GM21390 (cell line): ENCODE results near the gene BRSK1.

Source experiments
- ATAC-seq: cut with Tn5 transposase; IDR thresholded peaks from one replicate; pipeline ENCODE4 v1.9.1; 2021; ENCODE audit not compliant: unreplicated experiment

The BRSK1 gene

DNA sequence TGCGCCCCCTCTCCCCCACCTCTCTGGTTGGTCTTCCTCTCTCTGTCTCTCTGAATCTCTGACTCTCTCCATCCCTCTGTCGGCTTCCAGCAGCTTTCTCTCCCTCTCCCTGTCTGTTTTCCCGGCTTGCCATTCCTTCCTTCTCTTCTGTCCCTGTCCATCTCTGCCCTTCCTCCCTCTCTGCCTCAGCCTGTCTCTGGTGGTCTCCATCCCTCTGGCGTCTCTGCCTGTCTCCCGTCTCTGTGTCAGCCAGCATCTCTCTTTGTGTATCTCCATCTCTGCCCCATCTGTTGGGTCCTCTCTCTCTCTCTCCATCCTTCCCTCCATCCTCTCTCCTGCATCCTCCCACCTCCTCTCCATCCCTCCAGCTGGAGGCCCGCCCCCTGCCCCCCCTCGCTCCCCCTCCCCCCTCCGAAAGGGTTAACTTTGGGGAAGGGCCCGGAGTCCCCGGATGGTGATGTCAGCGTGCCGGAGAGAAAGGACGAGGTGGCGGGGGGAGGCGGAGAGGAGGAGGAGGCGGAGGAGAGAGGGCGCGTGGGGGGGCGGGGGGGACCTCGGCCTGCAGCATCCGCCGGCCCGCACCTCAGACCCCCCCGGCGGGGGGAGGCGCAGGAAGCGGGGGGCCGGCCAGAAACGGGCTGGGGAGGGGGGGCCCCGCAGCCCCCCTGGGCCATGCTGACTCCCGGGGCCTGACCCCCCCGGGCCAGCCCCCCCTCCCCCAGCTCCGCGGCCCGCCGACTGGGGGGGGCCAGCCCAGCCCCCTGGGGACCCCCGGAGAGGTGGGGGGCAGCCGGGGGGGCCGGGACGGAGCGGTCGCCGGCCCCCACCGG, at the start of gene BRSK1:
BRSK1 (plus strand) TSS at position 450 of the 830 bp plus-strand sequence. CDS start 446 bp downstream, outside the sequence.
- no peak for ATAC-seq

- ATAC-seq = no peak
These were observed 45.8 kb upstream of the BRSK1 start for GRCh38 chr19:55238030-55238429.

GRCh38 chr19:55239004-55239403, 44.8 kb upstream of the BRSK1 start:
- no peak for ATAC-seq

- no peak for ATAC-seq
These were observed 43.1 kb upstream of the BRSK1 start for GRCh38 chr19:55240713-55241020.

- ATAC-seq = no peak
These were observed 42.5 kb upstream of the BRSK1 start for GRCh38 chr19:55241143-55241934.

DNA sequence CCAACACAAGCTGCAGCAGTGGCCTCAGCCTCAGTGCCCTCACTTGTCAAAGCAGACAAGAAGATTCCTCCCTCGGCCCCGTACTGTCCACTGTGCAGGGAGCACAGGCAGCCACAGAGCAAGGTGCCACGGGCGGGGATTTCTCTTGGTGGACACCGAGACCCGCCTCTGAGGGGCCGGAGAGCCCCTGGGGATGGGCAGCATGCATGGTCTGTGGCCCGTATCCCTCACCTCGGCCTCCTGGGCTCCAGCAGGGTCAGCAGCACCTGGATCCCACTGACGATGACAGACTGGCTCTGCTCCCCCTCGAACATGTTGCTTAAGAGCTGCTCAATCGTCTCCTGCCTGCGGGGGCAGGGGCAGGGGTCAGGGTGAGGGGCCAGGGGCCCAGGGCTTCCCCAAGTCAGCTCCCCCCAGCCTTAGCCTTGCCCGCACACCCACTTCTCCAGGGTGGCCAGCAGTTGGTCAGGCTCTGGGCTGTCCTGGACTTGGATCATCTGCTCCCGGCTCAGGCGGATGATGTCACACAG, 41.8 kb upstream of the BRSK1 start:
- ATAC-seq = no peak

DNA sequence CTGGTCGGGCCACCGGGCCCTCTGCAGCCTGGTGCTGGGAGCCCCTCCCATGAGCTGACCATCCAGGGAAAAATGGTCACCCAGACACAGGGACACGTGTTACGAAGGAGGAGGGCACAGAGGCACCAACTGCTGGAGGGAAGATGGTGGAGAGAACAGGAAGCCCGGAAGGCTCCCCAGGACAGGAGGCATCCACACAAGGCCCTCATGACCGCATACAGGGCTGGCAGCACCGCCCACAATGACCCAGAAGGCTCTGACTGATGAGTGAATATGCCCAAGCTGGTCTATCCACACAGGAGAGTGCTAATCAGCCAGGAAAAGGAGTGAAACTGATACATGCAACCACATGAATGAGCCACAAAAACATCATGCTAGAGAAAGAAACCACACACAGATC, 41.3 kb upstream of the BRSK1 start:
- ATAC-seq = no peak

DNA sequence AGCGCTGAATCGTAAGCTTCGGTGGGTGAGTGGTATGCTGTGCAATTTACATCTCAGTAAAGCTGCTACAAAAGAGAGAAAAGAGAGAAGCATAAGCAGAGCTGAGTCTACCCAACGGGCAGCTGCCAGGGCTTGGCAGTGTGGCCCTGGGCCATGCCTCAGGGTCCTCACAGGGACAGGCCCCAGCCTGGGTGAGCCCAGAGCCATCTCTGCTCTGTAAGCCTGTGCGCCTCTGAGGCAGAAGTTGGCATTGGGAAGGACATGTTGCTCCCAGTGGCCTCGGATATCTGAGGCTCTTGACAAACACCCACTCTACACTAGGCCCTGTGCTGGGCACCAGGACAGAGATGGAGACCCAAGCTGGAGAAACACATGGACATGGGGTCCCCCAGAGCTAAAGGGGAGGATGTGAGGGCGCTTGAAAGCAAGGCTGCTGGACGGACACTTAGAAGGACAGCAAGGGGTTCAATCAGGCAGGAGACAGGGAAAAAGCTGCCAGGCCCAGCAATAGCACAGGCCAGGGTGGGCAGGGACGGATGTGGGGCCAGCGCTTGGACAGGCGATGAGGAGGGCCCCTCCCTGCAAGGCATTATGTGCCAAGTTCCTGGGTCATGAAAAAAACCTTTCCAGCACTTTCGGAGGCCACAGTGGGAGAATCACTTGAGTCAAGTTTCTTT, 39.7 kb upstream of the BRSK1 start:
- no peak for ATAC-seq

DNA sequence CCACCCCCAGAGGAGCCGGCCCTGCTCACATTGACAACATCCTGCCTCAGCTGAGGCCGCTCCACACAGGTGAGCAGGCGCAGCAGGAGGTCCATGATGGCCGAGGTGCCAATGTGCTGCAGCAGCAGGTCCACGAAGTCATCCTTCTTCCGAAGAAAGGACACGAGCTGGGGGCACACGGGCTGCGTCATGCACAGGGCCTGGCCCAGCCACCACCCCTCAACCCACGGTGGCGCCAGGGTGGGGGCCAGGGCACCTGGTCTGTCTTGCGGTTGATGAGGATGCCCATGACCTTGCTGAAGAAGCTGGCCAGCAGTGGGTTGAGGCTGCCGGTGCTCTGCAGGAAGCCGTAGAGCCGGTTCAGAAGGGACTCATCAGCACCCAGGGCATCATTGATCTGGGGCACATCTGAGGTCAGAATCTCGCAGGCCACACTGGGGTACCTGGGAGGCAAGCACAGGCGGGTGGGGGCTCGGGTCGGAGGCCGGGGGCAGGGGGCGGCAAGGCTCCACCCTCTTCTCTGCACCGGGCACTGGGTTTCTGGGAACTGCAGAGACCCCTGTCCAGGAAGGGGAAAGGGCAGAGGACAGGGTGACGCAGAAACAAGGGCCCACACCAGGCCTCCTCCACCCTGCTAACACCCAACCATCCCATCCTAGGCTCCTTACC, 38.4 kb upstream of the BRSK1 start:
- no peak for ATAC-seq

GRCh38 chr19:55246462-55247451, 37.0 kb upstream of the BRSK1 start:
- ATAC-seq = no peak

DNA sequence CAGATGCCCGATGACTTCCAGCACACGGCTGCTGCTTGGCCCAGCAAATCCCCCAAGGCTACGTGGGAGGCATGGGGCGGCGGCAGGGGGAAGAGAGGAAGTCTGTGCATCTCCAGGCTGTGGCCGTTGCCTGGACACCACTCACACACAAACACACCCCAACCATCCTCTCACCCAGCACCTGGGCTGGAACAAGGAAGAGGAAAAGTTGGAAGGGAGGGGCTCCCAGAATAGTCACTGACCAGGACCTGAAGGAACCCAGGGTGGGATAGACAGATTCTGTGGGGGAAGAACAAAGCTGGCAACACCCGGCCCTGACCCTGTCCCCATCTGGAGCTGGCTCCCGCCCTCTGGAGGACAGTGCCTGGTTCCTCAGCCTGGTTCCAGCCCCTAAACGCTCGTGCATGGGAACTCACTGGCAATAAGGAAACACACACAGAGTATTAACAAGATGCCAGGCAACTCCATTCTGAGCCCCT, 36.1 kb upstream of the BRSK1 start:
- no peak for ATAC-seq

DNA sequence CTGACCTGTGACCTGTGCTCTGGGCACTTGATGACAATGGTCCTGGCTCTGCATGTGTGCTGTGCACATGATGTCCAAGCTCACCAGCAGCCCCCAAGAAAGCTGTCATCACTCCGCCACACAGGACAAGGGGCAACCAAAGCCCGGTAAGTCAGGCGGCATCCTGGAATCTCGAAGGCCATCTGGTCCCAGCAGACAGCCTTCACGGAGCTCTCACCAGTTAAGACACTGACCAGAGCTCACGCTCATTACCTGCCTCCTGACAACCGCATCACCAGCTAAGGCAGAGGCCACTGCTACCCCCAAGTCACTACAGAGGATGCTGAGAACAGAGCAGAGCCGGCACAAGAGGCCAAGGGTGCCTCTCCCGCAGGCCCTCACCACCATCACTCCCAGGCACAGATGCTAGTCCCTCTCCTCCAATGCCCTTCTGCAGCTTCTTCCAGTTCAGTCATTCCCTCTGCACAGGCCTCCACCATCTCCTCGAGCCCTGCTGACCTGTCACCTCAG, 35.6 kb upstream of the BRSK1 start:
- no peak for ATAC-seq

DNA sequence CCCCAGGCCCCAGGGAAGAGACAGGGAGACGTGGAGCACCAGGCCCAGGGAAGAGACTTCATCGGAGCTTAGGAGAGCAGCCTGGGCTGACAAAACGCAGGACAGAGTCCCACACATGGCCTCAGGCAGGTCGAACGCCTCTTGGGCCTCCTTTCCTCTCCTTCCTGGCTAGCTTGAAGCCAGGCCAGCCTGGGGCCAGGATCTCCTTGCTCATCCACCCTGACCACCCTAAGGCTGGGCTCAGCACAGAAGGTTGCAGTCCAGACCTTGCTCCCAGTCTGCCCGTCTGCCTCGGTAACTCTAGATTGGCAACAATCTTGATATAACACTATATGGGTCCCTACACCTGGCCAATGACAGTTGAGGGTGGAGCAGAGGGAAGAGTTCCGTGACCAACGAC, 35.1 kb upstream of the BRSK1 start:
- no peak for ATAC-seq

GRCh38 chr19:55249841-55250240, 34.0 kb upstream of the BRSK1 start:
- ATAC-seq = no peak

DNA sequence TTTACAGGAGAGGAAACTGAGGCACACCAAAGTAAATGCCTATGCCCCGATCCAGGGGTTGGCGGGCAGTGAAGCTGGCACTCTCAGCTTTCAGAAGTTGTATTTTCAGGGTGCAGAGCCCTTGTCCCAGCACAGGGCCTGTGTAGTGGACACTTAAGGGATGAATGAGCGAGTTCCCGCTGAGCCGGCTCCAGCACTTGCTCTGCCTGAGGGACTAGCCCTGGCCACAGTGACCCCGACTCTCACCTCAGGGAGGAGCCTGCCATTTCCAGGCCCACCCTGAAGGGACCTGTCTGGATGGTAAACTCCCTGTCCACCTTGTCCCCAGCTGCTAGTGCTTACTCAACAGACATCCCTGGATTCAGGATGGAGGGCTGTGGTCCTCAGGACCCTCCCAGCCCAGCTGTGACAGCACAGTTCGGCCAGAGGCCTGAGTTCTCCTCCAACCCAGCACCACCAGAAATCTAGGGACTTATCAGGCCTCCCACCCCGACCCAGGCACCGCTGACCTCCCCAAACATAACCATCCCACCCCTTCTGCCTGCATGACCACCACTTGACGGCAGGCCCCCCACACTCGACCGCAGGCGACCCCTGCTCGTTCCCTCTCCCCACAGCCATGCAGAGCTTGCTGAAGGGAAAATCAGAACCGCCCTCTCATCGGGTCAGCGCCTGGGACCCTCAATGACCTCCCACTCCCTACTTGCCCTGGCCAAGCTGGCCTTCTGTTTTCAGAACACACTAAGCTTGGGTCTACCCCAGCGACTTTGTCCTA, 33.3 kb upstream of the BRSK1 start:
- ATAC-seq = no peak

- no peak for ATAC-seq
These were observed 32.3 kb upstream of the BRSK1 start for GRCh38 chr19:55251341-55252081.

DNA sequence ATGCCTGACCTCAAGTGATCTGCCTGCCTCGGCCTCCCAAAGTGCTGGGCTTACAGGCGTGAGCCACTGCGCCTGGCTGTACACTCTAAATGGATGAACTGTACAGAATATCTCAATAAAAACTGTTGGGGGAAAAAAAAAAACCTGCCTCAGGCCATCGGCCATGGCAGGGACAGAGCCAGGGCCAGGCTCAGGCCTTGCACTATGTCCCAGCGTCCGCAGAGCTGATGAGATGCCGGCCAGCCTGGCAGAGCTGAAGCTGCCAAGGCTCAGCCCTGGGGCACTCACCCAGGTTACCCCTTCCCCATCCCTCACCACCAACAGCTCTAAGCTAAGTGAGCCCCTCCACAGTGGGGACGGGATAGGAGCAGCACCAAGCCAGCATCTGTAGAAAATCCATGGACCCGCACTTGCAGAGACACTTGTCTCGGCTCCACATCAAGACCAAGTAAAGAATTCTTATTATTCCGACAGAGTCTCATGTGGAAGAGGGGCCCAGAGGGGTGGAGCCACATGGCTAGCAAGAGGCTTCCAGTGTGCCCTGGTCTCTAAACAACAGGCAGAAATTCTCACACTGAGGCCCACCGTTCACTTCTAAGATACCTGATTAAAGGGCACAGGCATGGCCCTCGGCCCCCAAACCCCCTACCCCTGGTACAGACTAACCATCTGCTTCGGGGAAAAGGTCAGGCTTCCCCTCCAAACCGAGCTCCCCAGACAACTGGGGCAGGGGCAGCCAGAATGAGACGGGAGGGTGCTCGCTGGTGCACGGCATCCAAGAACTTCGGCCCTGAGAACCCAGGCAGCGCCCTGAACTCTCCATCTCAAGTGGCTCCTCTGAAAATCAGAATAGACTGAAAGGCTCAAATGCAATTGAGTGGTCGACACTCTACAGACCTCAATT, 30.8 kb upstream of the BRSK1 start:
- no peak for ATAC-seq
